Stimulated activated CD4-positive, alpha-beta T cell treated with anti-CD3 and anti-CD28 coated beads, Interleukin-4, amount 100 ng/mL, for 24 hours (primary cell): Measurements from ENCODE around the gene LHX3.

ENCODE experiments used
- DNase-seq: peaks from one replicate; pipeline ENCODE4 v3.0.0-alpha.2; 2020

The LHX3 gene

DNA sequence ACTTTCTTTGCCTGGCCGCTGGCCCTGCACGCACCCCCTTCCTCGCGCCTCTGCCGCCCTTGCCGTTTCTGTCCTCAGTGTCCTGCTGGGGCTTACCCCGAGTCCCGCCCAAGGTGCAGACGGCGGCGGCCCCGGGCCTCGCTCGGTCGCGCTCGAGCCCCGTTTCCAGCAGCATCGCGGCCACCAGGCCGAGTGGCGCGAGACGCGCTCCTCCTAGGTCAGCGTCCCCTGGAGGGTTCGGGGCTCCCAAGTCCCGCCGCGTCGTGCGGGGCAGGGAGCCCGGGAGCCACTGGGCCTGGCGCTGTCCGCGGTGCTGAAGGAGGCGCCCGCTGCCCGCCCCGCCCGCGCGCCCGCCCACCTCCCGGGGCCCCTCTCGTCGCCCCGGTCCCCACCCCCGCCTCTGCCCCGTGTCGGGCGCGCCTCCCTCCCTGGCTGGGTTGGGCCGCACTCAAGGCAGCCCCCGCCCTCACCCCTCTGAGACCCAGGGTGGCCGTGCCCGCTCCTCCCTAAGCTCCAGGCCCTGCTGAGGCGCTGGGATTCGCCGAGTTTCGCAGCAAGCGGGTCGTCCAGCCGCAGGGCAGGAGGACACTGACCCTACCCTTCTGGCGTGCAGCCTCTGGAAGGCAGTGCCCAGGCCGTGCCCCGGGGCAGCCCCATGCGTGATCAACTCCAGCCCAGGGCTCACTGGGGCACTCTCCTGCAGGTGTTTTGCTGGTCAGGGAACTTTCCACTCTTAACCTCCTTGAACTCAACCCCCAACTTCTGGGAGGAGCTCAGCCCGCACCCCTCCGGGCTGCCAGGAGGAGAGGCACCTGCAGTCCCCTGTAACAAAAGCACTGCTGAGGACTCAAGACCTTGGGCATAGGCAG, at the start of gene LHX3:
TSS of gene LHX3 (minus strand) at position 291 of the 869 bp plus-strand sequence. CDS start at position 175, 116 bp downstream.
- no peak for DNase-seq

DNA sequence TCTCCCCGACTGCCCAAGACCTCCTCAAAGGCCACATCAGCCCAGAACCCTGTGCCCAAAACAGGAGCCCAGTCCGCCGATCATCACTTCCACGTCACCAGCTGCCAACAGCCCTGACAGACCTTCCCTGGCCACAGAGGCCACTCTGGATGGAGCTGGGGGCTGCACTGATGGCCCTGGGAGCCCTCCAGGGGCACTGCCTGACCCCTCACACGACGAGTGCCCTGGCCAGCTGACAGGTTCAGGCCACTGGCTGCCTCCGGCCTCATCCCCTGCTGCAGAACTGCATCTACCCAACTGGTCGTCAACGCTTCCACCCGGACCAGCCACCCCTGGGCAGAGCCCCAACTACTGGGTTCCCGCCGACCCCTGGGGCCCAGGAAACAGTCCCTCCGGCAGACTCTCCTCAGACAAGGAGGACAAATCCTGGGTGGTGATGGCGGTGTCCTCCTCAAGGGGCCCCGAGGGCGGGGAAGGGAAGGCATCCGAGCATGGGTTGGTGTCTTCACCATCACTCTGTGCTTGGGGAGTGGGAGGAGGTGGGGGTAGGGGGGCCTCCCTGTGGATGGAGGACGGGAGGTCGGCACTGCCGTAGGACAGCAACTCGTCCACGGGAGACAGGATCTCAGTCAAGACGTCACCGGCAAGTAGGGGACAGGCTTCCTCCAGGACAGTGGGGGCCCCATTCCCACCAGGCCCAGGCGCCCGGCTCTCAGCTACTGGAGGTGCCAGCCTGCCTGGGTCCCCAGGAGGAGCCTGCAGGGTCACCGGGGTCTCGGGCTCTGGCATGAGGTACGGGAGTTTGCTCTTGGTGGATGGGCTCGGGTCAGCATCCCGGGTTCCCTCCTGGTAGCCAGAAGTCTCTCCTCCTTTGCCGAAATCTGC, 48.6 kb upstream of the LHX3 start:
- DNase-seq, result no peak

DNA sequence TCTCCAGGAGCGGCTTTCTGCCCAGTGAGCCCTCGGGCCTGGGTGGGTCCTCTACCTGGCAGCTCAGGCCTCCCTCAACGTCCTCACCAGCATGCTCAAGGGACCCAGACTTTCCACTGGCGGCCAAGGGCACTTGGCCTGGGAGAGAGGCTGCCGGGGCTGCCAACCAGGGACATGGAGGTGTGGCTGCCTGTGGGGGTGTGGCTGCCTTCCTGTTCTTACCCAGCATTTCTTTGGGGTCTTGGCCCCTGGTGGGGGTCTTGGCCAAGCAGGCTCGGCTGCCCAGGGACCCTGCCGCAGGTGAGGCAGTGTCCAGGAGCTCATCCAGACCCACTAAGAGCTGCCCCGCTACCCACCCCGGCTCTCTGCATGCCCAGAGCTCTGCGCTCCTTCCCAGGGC, 47.9 kb upstream of the LHX3 start:
- no peak for DNase-seq

DNA sequence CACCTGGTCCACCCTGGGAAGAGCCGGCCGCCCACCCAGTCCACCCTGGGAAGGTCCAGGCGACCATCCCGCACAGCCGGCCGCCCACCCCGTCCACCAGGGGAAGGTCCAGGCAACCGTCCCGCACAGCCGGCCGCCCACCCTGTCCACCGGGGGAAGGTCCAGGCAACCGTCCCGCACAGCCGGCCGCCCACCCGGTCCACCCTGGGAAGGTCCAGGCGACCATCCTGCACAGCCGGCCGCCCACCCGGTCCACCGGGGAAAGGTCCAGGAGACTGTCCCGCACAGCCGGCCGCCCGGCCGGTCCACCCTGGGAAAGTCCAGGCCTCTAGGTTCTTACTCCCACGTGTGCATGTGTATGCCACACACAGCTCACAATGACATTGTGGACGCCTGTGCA, 47.4 kb upstream of the LHX3 start:
- DNase-seq, result no peak

DNA sequence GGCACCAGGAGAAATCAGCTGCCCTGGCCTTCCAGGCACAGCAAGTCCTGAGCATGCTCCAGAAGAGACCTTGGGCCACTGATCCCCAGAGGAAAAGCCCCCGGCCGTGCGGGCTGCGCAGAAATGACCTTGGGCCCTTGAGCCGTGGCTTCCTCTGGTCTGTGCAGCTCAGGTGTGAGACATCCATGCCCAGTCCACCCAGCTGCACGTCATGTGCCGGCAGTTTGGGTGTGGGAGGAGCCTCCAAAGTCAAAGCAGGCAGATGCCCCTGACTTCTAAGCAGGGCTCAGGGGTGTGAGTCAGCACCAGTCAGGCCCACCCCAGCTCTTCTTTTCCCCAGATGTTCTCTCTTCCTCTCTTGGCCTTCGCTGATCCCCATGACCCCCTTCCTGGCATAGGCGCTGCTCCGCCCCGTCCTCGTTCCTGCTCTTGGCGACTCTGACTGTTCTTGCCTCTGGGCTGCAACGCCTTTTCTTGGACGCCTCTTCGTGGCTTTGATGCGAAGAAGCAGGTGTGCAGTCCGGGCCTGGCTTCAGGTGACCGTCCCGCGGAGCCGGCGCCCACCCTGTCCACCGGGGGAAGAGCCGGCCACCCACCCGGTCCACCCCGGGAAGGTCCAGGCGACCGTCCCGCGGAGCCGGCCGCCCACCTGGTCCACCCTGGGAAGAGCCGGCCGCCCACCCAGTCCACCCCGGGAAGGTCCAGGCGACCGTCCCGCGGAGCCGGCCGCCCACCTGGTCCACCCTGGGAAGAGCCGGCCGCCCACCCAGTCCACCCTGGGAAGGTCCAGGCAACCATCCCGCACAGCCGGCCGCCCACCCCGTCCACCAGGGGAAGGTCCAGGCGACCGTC, 46.6 kb upstream of the LHX3 start:
- DNase-seq, result no peak

DNA sequence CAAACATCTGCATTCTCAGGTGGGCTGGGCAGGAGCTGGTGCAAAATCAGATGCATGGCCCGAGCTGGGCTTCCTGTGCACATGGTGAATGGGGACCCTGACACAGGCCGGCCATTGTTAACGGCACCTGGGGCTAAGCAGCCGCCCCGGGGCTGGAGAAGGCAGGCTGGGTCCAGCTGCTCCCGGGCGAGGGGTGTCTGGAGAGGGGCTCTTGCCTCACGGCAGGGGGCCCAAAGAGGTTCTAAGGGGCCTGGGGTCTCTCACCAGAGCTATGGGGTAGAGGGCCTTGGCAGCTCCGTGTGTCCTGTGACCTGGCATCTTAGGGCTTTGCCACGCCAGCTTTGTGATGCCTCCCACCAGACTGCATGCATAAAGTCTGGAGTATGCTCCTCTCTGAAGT, 45.7 kb upstream of the LHX3 start:
- no peak for DNase-seq

DNA sequence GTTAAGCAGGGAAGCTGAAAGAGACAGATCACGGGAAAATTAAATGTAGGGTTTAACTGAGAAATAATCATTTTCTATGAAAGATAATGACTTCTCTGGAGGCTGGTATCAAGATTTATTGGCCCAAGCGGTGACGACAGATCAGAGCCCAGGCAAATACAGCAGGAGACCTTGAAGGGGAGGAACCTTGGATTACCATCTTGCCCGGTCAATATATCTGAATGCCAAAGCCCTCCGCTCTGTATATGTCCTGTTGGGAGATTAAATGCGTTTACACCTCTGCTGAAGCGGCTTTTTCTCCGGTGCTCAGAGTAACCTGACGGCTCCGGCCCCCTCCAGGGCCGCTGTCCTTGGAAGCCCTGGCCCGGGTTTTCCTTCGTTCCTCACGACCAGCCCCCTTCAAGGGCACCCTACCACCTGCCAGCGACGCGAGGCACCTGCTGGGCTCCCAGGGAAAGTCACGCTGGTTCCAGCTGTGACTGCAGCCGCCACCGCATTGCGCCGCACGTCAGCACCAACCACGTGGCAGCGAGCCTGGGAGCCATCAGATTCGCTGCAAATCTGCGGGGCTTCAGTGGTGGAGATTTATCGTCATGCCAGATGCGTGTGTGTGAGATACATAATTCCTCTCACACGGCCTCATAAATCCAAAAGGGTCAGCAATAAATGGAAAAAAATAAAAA, 45.1 kb upstream of the LHX3 start:
- no peak for DNase-seq

DNA sequence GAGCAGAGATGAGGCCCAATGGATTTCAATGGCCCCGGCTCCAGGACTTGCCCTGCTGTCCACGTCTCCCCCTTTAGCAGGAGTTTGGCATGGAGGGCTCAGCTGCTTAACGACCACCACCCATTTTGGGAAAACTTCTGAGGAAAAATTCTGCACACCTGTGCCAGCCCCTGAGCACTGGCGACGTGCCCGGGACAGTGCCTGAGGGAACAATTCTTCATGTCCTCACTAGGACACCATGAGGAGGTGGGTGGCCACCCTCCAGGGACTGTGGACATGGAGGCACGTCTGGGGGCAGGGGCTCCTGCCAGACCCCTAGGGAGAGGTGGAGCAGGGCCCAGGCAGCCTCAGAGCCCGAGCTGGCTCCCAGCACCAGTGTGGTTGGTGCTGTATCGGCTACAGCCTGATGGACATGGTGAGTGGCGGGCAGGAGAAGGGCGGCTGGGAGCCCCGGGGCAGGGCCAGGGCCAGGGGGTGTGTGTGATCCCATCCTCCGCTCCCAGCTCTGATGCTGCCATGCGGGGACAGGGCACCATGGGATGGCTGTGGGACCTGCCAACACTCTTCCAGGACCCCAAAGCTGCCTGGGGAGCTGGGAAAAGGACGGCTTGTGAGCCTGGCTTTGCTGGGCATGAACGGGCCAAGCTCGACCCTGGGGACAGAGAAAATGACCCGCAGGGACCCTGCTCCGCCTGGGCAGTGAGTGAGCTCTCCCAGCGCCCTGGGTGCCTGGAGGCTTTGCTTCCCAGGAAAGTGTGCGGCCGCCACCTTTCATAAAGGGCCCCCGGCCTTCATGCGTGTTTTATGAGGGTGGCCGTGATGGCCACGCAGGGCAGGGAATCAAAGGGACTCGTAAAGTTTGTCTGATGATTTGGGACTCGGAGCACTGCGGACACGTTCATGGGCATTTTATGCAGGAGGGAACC, 44.3 kb upstream of the LHX3 start:
- no peak for DNase-seq

DNA sequence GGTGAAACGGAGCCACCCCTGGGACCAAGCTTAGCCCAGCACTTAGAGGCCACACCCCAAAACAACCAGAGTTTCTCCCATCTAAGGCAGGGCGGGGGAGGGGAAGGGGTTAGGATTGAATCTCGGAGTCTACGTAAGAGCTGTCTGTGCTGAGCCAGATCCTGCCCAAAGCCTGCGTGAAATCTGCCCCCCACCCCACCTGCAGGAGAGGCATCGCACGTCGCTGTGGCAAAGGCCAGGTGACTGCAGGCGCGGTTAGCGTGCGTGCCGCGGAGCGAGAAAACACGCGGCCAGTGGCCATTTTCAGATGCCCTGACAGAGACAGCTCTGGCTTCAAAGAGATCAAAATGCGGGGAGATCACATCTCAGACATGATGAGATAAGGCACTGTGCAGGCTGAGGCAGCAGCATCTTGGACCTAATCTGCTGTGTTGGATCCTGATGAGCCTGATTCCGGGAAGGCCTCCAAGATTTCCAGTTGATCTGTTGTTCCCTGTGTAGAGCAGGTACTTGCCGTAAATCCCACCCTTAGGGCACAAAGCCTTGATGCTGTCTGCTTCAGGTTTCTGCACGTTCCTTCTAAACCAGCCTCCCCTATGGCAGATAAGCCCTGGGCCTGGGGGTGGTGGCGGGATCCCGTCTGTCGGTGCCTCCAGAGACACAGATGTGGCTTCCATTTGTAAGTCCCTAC, 43.2 kb upstream of the LHX3 start:
- no peak for DNase-seq

DNA sequence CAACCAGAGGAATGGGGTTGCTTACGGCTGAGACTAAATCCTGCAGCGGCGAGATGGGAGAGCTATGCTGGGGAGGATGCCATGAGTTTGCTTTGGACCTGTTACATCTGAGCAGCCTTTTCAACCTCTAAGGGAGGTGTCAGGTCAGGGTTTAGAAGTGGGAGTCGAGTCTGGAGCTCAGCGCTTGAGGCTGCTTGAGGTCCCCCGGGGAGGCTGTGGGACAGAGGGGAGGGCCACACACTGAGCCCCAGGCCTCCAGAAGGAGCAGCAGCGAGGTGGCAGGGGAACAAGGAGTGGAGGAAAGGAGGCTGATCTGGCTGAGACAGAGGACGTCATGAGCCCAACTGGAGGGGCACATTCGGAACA, 42.6 kb upstream of the LHX3 start:
- DNase-seq, result no peak

DNA sequence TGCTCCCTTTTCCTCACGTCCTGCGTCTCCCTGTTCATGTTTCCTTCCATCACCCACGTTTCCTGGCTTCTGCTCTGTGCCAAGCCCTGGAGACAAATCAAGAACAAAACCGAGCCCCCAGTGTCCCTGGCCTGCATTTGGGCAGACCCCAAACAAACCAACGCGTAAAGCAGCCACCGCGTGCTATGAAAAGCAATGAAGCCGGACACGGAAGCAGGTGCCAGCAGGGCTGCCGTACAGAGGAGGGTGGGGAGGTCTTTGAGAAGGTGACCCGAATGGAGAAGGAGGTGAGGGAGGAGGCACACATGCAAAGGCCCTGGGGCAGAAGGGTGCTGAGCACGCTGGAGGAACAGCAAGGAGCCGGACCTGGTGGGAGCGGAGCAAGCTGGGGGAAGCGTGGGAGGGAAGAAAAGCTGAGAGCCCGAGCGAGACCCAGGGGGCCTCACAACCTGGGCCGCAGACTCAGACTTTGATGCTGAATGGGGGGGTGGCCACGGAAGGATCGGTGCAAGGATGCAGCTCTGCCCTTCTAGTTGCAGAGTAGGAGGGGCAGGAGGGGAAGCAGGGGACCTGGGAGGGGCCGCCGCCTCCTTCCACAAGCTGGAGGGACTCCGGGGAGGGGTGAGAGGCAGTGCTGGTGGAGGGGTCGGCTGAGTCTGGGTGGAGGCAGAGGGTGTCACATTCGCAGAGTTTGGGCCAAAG, 42.1 kb upstream of the LHX3 start:
- no peak for DNase-seq

DNA sequence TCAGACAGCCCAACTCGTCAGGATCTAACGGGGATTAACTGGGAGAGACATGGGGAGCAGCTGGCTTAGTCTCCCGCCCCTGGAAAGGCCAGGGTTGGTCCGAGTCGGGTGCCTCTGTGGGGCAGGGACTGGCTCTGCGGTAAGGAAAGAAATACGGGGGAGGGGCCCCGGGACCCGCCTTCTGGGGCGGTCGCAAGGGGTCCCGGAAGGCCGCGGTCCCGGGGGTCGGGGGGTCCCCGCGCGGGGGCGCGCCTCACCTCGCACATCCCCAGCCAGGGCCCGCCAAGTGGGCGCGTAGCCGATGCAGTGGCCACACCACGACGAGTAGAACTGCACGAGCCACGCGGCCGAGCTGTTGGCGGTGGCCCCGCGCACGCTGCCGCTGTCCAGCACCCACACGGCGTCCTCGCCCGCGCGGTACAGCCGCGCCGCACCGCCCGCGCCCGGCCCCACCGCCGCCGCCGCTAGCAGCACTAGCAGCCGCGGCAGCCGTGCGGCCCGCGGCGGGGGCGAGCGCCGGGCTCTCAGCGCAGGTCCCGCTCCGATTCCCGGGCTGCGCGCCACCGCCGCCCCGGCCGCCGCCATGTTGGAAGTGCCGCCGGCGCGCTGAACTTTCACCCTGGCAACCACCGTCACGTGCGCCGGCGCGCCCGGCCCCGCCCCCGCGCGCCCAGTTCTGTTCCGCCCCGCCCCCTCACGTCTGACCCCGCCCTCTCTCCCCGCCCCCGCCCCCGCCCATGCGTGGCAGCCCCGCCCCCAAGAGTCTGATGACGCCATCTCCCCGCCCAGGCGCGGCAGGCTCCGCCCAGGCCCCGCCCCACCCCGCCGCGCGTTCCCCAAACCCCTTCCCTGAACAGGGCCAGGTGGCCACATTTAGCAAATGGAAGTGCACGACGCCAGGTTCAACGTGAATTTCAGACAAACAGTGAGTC, 40.6 kb upstream of the LHX3 start, which contains the start of gene QSOX2:
TSS of gene QSOX2 (minus strand) at position 594 of the 932 bp plus-strand sequence. CDS start at position 585, 9 bp downstream.
- DNase-seq, result peak; percentile 85

DNA sequence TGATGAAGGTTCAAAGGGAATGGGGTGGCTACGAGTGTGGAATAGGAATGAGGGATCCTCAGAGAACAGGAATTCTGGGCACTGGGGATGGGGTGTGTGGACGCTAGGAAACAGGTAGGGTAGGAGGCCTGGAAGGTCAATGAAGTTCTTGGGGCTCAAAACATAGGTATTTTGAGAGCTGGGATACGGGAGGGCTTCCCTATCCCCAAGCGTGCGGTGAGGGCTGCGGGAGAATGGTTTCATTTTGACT, 40.0 kb upstream of the LHX3 start:
- no peak for DNase-seq

DNA sequence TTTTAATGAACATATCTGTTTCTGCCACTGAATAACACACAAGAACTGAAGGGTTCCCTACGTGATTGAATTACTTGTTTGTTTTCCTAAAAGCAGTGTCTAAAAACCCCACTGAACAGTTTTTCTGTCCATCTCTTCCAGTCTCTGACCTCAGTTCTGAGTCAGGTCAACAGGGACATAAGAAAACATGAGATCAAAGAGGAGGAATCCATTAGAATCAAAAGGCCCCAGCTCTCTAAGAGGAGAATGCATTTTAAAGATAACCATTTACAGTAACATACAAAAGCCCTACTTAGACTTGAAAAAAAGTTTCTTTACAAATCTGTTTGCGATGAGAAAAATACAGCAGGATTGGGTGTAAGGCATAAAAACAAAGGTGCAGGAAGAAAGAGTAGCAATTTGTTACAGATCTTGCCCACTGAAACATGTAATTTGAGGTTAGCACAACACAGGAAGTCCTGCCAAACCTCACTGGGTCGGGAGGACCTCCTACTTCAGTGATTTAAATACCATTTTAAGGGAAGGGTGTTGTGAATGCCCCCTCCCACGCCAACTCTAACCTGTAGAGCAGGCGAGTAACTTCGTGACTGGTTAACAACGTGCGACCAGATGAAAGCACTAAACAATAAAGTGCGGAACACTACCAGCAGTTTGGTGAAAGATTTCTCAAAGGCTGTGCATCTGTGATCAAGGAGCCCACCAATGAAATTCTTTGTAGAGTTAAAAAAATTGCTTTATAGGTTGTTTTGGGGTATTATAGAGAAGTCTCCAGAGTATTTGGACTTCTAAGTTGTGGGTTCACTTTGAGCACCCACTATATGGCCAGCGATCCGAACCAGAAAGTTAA, 39.4 kb upstream of the LHX3 start:
- peak; percentile 80 for DNase-seq

DNA sequence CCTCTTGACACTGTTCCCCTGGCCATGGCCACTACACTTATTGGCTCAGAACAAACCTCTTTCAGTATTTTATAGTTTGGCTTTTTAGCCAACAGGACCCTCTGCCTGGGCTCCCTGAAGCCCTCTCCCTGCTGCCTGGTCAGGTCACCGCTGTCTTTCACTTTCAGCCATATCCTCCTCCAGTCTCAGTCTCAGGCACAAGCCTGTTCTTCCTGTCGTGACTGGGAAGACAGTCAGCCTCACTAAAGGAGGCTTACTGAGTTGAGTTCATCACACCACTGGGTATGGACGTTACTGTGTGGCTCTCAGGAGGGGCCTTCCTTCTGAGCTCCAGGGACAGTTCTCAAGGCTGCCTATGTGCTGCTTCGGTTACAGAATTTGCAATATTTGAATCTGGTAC, 38.7 kb upstream of the LHX3 start:
- DNase-seq, result no peak

DNA sequence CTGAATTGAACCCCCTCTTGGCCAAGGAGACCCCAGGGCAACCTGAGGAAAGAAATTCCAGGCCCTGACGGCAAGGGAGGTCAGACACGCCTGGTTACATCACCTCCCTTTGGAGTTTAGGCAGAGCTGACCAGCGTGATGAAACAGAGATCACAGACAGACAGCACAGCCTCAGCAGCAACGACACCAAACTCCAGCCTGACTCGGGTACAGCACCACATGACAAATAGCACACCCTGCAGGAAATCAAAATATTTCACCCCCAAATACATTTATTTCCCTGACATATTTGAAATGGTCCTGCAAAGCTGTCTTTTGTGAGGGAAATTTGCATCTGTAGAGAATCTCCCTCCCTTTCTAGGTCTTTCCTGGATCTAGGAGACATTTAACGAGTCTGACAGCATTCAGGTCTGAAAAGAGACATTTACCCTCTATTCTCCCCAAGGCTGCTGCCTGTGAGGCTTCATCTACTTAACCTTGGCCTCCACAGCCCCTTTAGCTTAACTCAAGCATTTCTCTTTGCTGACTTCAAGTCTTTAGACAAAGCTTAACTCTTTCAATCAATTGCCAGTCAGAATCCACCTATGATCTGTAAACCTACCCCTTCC, 38.1 kb upstream of the LHX3 start:
- no peak for DNase-seq

DNA sequence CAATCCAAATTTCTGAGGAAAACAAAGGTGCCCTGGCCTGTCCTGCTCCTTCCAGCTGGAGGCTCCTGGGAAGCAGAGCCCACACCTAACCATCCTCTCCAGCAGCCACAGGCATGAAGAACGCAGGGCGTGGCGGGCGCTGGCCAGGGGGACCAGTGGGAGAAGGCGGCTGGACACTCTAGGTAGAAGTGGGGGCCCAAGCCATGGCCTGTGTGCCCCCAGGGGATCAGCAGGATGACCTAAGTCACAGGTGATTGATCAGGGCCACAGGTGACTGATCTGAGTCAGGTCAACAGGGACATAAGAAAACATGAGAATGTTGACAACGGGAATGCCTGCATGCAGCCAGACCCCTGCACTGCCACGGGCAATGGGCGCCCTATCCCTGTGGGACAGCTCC, 37.3 kb upstream of the LHX3 start:
- DNase-seq, result no peak

DNA sequence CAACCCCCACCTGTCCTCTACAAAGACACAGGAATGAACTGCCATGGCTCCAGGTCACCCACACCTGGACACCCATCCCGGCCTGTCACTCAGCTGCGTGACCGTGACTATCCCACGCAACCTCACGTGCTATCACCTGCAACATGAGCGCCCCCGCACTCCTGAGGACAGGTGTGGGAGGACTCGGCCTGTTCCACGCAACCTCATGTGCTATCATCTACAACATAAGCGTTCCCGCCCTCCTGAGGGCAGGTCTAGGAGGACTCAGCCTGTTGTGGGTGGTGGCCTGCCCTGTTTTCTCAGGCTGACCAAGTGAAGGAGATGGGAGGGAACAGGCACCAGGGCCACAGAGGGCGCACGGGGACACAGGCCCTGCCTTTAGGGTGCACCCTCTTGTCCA, 36.6 kb upstream of the LHX3 start:
- no peak for DNase-seq
